Activated CD8-positive, alpha-beta memory T cell treated with anti-CD3 and anti-CD28 coated beads, Interleukin-2, amount 50 U/mL, for 24 hours (primary cell): ENCODE results near the gene DDX17.

Experiments used
- DNase-seq: peaks from one replicate; pipeline ENCODE4 v3.0.0-alpha.2; 2020; ENCODE audit errors: extremely low read depth

The DDX17 gene

GRCh38 chr22:38448945-38449745, 57.0 kb downstream of the DDX17 start:
- no peak for DNase-seq

GRCh38 chr22:38446018-38446601, 60.0 kb downstream of the DDX17 start:
- DNase-seq: no peak

GRCh38 chr22:38444783-38445182, 61.3 kb downstream of the DDX17 start:
- no peak for DNase-seq

- no peak for DNase-seq
Measured at GRCh38 chr22:38443628-38444521, 62.2 kb downstream of the DDX17 start.

GRCh38 chr22:38442967-38443627, 63.0 kb downstream of the DDX17 start:
- no peak for DNase-seq

- no peak for DNase-seq
Measured at GRCh38 chr22:38441620-38442287, 64.4 kb downstream of the DDX17 start.

GRCh38 chr22:38440747-38441350, 65.3 kb downstream of the DDX17 start:
- no peak for DNase-seq

GRCh38 chr22:38437416-38437815, 68.7 kb downstream of the DDX17 start:
- no peak for DNase-seq

- DNase-seq: no peak
Measured at GRCh38 chr22:38436629-38437395, 69.3 kb downstream of the DDX17 start.

- no peak for DNase-seq
Measured at GRCh38 chr22:38435965-38436364, 70.1 kb downstream of the DDX17 start.

GRCh38 chr22:38435010-38435409, 71.1 kb downstream of the DDX17 start:
- DNase-seq: no peak

GRCh38 chr22:38433871-38434270, 72.2 kb downstream of the DDX17 start:
- DNase-seq: no peak
